ENCODE results near the gene WIPI1.
"Not testable (repeated sequence)": the region's sequence is repeated elsewhere in the genome, so short reads cannot be mapped to it uniquely, and the experiment has no call there.

The WIPI1 gene

GRCh38 chr17:68382582-68383085 lies 74.7 kb downstream of the WIPI1 start:
- no peak for DNase-seq

DNA sequence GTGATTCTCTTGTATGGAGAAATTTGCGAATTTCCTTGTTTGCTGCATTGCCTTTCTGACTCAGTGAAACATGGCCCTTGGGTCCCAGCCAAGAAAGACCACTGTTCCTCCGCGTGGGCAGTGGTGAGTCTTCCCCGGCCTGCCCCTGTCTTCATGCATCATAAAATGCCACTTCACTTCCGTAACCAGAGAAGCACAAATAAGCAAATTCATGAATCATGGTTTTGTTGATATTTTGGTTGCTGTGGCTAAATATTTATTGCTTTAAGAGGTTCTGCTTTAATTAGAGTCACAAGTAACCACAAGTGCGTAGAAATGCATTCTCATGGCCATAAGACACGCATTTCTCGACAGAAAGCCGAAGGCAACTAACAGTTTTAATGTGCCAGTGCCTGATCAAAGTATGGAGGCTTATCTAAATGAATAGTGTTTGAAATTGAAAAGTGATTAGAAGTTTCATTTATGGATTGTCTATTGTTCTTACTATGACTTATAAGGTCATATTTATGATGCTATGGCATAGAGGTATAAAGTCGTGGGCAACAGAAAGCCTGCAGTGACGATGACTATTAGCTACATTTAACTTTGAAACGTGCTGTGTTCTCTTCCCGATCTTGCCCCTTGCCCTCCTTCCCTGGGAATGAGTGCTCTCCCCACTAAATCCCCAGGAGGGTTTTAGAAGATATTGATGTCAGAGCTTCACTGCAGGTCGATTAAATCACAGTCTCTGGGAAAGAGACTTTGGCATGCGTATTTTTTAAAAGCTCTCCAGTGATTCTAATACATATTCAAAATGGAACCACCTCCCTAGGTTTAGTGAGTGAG lies 76.0 kb downstream of the WIPI1 start:
- no peak for DNase-seq

GRCh38 chr17:68379692-68380677 lies 77.3 kb downstream of the WIPI1 start:
- DNase-seq = no peak

DNA sequence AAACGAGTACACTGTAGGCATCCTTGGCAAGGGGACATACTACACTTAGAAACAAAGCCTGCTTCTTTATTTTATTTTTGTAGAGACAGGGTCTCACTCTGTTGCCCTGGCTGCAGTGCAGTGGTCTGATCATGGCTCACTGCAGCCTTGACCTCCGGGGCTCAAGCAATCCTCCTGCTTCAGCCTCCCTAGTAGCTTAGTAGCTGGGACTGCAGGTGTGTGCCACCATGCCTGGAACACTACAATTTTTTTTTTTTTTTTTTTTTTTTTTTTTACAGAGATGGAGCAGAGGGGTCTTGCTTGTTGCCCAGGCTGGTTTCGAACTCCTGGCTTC lies 78.2 kb downstream of the WIPI1 start:
- no peak for DNase-seq

DNA sequence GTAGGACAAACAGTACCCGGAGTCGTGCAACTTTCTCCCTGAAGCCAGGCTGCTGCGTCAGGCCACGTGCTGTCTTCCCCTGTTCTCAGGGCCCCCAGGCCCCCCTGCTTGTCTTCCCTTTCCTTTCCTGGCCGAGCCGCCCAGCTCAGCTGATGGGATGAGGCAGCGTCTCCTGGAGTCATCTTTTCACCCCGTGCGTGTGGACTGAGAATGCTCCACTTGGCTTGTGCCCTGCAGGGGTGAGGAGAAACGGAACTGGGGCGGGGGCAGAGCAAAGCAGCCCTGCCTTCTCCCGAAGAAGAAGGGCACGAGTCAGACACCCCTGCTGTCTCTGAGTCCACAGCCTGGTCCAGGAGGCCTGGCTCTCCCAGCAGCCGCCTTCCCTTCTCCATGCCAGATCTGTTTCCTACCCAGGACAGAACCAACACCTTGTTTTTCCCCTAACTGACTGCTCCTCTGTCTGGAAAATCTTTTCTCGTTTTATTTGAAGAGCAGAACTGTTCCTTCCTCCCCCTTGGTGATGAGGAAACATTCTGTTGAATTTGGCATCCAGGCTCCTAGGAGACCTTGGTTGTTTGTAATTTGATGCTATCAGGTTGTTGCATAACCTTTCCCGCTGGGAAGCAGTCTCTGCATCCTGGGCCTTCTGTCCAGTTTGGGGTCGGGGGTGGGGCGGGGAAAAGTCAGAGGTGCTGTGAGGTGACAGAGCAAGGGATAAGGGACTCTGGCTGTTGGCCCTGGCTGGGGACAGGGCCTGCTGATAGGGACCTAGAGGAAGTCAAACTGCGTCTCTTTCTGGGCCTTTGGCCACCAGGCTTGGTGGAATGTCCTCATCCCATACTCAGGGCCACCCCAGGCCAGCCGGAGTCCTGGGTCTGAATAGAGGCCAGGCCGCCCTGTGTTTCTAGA lies 78.8 kb downstream of the WIPI1 start:
- DNase-seq = no peak

- no peak for DNase-seq
Measured at GRCh38 chr17:68377771-68378267, 79.5 kb downstream of the WIPI1 start.

DNA sequence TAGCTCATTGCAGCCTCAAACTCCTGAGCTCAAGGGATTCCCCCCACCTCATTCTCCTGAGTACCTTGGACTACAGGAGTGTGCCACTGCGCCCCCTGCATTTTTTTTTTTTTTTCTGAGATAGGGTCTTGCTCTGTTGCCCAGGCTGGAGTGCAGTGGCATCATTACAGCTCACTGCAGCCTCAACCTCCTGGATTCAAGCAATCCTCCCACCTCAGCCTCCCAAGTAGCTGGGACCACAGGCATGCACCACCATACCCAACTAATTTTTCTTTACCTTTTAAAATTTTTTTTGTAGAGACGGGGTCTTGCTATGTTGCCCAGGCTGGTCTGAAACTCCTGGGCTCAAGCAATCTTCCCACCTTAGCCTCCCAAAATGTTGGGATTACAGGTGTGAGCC lies 81.1 kb downstream of the WIPI1 start:
- DNase-seq = not testable (repeated sequence)

DNA sequence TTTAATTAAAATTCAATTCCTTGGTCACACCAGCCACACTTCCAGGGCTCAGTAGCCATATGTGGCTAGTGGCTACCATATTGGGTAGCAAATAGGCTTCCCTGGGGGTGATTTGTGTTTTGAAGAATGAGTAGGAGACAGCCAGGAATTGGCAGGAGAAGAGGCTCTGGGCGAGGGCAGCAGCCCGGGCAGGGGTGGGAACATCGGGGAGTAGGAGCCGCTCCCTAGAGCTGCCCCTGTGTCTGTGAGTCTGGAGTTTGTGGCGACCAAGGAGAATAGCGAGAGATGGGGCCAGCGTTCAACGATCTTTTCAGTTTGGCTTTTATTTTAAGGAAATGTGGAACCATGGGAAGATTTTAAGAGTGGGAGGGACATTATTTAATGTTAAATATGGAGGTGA lies 81.7 kb downstream of the WIPI1 start:
- DNase-seq = no peak
